ENCODE measurements around the gene RPS2.
"Not testable (repeated sequence)": the region's sequence is repeated elsewhere in the genome, so short reads cannot be mapped to it uniquely, and the experiment has no call there.

Gene RPS2

DNA sequence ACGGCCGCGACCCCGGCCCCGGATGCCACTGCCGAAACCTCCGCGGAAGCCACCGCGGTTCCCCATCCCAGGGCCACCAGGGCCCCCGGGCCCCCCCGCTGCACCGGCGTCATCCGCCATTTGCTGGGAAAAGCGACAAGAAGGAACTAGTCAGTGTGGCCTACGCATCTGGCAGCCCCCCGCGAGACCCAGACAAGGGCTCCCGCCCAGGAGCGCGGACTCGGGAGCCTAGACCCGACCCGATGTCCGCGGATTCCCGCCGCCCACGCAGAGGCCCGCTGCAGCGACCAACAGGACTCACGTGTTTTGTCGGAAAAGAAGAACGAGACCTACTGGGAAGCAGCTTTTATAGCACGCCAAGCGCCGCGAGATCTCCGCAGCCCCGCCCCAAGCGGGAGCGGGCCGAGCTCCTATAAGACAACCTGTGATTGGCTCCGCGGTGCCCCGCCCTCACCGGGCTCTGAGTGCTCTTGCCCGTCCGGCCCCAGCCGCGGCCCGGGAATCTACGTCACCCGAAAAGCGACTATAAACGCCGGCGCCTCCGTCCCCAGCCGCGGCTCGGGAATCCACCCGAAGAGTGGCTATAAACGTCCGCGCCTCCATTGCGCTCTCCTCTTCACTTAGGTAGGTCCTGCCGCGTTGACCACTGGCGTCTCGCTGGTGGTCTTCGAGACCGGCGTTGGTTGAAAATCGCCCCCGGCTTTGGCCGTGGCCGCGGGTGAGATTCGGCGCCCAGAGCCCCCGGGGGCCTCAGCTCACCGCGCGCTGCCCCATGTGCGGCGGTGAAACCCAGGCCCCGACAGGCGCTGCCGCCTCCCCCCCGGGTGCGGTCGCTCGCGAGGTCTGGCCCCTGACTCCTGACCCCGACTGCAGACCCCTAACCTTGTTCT, at the start of gene RPS2:
Gene RPS2 (minus strand): TSS at position 321 of the 890 bp plus-strand sequence. CDS start 201 bp downstream, at position 120.
- peak; percentile 100 for DNase-seq

DNA sequence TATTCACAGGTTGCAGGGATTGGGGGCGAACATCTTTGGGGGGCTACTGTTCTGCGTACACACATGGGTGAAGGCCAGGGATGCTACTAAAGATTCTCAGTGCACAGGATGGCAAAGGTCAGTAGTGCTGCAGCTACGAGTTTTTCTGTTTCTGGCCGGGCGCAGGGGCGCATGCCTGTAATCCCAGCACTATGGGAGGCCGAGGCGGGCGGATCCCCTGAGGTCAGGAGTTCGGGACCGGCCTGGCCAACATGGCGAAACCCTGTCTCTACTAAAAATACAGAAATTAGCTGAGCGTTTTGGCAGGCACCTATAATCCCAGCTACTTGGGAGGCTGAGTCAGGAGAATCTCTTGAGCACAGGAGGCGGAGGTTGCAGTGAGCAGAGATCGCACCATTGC, 48.9 kb upstream of the RPS2 start:
- DNase-seq = no peak

DNA sequence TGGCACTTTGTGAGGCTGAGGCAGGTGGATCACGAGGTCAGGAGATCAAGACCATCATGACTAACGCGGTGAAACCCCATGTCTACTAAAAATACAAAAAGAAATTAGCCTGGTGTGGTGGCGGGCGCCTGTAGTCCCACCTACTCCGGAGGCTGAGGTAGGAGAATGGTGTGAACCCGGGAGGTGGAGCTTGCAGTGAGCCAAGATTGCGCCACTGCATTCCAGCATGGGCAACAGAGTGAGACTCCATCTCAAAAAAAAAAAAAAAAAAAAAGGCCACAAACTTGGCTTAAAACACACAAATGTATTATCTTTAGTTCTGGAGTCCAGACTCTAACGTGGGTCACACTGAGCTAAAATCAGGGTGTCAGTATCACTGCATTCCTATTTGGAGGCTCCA, 47.1 kb upstream of the RPS2 start:
- DNase-seq = not testable (repeated sequence)

DNA sequence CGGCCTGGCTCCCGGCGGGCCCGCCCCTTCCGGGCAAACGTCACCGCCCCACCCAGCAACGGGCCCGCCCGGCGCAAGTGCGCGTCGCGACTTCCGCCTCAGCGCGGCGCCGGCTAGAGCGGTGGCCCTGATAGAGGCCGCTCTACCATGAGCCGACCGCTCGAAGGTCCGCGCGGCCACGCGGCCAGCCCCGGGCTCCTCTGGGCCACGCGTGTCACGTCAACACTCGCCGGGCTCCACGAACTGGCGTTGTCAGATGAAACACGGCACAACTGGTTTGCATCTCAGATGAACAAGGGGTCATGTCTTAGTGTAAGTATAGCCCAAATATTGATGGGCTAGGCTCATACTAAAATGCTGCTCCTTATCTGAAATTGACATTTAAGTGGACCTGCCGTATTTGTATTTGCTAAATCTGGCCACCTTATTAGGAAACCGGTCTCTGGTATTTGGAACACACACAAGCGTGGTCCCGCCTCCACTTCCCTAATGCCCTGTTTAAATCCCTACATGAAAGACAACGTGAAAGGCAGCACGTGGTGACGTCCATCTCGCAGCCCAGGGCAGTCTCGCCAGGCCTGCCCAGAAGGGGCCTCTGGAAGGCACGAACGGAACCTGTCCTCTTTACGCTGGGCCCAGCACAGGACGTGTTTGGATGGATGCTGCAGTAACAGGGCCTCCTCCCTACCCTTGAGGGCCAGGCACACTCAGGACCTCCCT, 45.3 kb upstream of the RPS2 start, which contains the start of gene ZNF598:
Gene ZNF598 (minus strand): TSS at position 31 of the 720 bp plus-strand sequence.
- peak; percentile 91 to 96 (median 95) for DNase-seq

DNA sequence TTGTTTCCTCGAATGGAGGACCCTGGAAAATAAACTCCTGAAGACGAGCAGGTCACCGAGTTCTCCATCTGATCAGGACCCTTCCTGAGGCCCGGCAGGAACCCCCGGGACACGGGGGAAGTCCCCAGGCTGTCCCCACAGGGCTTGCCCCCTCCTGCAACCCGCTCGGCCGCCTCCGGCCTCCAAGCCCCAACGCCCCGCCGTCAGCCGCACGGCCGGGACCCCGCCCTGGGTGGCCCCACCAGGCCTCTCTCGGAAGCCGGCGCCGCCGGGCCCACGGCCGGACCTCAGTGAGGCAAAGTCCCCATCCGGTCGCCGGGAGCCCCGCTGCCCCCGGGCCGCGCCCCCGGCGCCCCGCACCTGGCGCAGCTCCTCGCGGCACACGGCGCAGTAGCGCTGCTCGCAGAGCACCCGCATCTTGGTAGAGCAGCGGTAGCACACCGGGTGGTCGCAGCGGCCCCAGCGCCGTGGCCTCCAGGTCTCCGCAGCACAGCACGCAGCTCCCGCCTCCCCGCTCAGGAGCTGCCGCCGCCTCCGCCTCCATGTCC, 44.6 kb upstream of the RPS2 start:
- DNase-seq = peak in 2 of 3 donors; percentile 54 to 70

DNA sequence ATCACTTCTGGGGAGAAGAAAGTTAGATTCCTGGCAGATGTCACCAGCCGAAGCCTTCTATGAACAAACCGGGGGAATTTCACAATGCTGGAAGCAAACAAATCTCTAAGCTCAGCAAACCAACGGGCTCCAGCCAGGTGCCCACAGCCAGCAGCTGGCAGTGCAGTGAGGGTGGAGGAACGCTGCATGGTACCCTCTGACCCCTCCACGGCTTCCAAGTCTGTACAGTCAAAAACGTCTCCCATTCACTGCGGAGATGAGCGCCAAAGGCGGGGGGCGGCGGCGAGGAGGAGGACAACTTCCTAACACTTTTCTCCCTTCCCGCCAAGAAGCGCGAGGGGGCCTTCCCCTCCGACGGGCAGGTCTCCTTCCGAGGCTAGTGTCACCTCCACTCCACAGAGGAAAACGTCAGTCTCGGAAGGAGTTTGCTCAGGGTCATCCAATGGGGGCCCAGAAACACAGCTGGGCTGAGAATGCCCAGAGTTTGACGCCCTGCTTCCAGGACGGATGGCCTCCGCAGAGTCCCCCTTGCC, 44.1 kb upstream of the RPS2 start:
- peak; percentile 51 to 60 (median 59) for DNase-seq

DNA sequence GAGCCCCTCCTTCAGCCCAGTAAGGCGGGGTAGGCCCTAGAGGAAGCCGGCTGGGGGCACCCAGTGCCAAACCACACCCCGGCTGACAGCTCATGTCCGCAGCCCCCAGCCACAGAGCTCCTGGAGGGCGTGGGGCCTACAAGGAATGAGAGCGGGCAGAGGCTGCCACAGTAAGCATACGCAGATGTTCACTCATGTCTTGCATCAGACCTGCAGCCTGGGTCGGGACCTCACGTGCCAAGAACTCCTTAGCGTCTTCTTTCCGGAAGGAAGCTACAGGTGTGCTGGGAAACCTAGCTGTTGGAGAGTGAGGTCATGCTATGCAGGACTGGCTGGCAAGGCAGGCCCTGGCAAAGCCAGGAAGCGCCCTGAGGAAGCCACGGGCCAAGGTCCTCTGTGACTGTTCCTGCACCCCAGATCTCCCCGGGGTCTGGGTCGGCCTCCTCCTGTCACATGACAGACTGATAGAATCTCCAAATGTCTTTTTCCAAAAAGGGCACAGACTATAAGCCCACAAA, 43.4 kb upstream of the RPS2 start:
- peak in 1 of 3 donors; percentile 27 for DNase-seq

DNA sequence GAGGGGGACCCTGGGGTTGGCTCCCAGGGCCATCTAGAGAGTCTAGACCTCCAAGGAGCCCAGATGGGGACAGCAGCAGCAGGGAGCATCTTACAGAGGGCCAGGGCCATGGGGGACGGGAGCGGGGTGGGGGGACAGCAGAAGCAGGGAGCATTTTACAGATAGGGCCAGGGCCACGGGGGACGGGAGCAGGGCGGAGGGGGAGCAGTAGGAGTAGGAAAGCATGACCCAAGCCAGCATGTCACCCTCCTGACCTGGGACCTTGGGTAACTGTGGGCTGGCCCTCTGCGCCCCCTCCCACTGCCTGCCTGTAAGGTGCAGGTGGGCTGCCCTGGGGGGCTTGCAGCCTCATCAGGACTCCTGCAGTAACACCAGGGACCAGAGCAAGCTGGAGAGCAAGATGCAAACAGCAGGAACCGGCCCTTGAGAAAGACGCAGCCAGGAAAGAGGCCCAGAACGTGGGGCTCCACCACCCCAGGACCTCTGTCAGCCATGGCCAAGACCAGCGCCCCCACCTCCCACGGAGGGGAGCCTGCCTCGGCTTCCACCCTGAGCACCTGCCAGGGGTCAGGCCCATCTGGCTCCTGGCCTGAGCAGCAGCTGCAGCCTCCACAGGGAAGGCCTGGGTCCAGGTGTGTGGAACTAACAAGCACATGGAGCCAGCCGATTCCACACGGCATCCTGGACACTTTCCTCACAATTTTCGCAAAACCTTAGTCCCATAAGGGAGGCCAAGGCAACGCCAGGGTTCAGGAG, 42.6 kb upstream of the RPS2 start:
- no peak for DNase-seq

DNA sequence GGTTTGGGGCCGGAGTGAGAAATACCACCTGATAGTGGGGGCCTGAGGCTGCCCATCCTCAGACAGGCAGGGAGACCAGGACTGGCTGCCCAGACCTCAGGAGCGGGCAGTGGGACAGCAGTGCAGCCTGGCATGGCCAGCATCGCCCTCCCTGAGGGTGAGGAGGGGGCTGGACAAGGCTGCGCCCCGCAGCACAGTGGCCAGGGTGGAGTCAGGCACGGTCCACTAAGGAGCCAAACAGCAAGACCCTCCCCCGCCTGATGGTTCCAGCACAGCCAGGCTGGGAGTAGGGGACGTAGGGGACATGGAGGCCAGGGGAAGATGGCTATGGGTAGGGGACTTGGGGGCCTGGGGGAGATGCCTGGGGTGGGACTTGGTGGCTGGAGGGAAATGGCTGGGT, 41.7 kb upstream of the RPS2 start:
- no peak for DNase-seq

DNA sequence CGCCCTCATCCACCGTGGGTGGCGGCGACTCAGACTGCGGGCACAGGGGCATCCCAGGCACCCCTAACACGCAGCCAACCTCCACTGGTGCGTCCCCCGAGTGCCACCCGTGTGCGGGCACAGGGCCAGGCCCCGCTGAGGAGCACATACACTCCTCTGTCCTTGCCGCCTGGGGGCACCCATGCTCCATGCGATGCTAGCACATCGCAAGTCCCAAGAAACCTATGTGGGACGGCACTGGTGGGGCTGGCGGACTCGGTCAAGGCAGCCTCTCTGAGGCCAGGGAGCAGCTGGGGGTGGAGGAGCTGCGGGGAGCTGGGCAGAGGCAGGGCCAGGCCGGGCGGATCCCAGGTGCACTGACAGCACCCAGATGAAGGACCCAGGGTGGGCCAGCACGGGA, 41.0 kb upstream of the RPS2 start:
- DNase-seq = peak; percentile 51 to 83 (median 71)

DNA sequence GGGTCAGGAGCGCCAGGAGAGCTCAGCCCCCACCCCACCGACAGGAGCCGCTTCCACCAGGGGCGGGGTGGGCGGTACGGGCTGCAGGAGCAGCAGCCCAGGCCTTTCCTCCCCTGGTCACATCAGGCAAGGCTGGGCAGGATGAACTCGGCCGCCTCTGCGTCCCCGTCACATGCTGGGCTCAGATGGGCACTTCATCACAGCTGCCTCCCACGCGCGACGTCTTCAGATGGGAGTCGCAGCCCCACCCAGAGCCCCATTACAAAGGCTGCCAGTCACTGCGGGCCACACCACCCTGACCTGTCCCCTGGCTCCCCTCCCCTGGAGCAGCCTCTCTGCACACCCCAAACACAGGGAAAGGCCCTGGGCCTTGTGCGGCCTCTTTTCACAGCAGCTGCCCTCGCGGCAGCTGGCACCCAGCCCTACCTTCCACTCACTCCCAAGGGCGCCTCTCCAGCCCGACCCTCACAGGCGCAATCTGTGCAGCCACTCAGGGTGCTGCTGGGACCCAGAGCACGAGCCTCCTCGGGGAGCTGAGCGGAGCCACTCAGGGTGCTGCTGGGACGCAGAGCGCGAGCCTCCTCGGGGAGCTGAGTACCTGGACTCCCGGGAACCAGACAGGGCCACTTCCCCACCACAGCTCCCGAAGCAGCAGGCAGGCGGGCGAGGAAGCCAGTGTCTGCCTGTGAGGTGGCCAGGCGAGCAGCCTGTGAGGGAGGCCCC, 40.3 kb upstream of the RPS2 start:
- DNase-seq = peak in 2 of 3 donors; percentile 36 to 39

DNA sequence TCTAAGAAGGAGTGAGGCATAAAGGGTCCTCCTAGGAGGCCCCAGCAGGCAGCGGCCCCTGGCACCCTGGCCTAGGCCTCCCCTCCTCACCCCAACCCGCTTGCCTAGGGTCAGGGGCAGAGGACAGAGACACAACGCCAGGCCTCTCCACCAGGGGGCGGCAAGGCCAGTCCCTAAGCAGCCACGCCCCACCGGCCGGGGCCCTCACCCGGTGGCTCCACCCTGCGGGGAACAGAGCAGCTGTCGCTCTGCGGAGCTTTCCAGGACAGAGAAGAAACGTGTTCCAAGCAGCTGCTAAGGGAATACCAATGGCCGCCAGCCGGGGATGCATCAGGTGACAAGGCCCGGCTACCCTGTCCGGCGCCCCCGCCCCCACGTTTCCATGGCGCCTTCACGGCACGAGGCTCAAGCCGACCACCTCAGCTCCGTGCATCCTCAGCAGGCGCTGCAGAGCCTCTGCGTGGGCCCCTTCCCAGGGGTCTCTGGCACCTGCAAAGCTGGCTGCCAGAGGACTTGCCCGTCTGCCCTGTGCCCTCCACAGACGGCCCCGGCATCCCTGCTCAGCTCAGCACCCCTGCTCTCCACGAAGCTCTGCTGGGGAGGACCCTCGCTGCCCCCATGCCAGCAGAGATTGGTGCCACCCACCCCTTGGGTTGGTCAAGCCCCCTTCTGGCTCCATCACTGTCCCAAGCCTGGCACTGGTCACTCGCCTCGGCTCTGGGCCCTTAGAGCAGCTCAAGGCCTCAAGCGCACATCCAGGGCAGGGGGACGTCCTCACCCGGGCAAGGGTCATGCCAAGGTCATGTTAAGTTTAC, 39.4 kb upstream of the RPS2 start:
- DNase-seq = peak; percentile 95 to 99 (median 96)

DNA sequence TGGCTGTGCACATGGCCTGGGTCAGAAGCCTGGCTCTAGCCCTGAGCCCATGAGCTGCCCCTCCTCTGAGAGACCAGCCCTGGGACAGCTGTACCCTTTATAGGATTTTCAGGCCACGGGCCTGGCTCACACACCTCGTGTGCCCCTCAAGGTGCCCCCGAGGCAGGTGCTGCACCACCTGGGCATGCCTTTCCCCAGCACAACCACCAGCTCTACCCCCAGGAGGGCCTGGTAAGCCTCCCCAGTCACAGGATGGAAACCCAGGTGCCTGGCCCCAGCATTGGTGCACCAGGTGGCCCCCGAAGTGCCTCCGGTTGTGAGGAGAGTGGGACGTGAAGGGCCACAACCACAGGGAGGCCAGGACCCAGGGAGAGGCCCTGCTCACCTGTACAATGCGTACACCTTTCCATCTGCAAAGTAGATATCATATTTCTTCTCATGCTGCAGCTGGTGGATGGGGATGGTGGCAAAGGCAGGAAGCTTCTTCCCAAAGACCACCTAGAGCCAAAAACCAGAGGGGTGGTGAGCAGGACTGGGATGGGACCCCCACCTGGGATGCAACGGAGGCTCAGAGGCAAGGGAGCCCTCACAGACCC, 38.7 kb upstream of the RPS2 start:
- DNase-seq = no peak

DNA sequence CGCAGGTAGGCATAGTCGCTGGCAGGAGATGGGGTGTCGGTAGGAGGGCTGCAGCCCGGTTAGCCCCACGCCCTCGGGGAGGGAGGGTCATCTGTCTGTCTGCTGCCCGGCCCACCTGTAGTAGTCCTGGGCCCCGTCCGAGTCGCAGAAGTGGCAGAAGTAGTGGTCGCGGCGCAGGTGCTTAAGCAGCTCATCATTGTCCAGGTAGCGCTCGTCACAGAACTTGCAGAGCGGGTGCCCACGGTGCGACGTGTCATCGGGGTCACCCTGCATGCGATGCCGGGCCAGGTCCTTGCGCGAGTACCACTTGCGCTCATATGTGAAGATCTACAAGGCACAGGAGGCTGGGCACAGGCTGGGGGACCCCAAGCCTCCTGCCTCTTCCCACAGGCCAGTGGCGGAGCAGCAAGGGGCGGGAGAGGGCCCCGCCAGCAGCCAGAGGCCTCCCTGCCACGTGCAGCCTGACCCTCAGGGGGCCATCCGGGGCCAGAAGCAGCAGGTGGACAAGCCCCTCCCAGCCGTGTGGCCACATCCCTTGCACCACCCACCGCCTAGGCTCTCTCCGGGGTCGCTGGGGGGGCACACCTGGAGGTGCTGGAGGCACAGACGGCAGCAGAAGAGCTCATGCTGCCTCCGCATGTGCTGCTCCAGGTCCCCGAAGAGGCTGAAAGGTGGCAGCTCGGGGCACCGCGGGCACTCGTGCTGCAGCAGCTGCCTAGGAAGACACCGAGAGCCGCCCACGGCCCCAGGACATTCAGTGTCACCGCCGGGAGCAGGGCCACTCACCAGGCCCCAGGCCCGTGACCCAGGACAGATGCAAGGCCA, 38.0 kb upstream of the RPS2 start:
- no peak for DNase-seq

DNA sequence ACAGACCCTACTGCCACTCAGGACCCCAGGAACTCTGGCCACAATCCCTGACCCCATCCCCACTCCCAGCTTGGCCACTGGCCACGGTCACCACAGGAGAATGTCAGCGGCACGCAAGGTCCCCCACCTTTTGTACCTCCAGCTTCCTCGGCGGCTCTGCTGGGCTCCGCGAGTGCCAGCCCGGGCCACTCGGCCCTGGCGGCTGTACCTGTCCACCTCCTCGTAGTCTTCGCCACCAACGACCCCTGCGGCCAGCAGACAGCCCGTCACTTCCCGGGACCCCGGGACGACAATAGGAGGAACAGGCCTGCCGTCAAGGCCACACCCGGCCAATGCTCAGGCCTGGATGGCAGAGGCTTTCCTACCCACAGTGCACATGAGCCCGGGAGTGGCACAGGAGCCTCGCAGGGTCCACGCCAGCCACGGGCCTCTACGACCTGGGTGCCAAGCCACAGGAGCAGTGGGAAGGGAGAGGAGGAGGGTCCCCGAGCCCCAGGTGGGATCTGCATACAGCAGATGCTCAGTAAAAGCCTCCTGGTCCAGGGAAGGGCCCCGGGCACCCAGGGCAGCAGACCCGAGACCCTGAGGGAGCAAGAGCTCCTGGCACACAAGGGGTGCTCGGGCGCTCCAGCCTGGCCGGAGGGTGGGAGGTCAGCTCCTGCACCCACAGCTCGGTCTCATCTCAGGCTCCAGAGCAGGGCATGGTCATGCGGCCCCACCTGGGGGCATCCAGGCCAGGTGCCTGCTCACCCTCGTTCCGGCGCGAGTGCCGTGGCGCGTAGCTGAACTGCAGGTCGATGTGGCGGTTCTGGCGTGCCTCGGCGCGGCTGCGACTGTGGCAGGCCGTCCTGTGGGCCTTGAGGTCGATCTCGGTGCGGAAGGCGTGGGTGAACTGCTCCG, 37.1 kb upstream of the RPS2 start:
- no peak for DNase-seq

DNA sequence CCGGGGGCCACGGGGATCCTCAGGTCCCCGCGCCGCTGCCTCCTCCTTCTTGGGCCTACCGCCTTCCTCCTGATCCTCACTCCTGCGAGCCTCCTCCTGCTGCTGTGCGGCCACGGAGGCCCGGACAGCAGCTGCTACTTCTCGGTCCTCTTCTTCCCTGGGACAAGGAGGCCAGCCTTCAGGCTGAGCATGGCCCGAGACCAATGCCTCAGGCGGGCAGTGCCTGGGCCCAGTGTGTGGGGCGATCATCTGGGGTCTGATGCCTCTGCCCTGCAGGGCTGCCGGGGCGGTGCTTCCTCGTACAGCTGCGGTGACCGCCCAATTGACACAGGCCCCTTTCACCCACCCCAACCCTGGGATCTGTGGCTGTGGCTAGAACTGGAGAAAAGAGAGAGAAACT, 36.4 kb upstream of the RPS2 start:
- no peak for DNase-seq

DNA sequence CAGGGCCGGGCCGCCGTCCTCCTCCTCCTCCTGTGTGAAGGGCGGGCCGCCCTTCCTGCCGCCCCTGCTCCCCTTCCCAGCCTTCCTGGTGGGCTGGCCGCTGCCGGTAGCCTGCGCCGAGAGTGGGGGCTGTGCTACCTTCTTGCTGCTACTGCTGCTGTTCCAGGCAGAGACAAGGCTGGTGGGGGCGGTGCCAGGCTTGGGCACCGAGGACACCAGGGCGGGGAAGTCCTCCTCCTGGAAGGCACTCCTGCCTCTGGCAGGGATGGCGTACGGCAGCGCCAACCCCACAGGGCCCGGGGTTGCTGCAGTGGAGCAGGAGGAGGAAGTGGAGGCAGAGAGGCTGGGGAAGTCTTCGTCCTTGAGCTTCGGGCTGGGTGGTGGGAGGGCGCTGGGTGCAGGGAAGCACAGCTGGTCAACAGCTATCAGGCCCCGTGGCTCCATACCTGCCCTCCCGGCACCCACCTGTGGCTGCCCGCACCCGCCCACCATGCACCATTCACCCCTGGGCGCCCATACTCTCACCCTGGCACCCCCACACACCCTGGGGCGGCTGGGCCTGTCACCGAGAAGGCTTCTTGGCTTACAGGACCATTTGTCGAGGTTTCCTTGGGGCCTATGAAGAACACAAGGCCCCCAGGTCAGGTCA, 35.4 kb upstream of the RPS2 start:
- DNase-seq = no peak

Measured in suppressor macrophage treated with lipopolysaccharide for 1 hour (primary cell).